Chondrocyte (in vitro differentiated cells): ENCODE measurements around the gene GRIK2. TPM values are rescaled to one million over a fixed set of nuclear protein-coding genes. Genes with fewer than 3 reads are reported as not detected.
"Not testable (repeated sequence)": the region's sequence is repeated elsewhere in the genome, so short reads cannot be mapped to it uniquely, and the experiment has no call there.

Experiments used
- DNase-seq: peaks from one replicate; pipeline ENCODE4 v3.0.0; 2021; ENCODE audit warnings: mixed read lengths, low spot score
- H3K27ac Mint-ChIP-seq: one replicate; pipeline ENCODE4 v1.8.0; 2021; ENCODE audit warnings: mild to moderate bottlenecking, moderate library complexity, mixed read lengths; ENCODE audit not compliant: unreplicated experiment
- H3K27me3 Mint-ChIP-seq: 2 replicates; pipeline ENCODE4 v1.8.0; 2021; ENCODE audit warnings: low read depth, mixed read lengths
- H3K36me3 Mint-ChIP-seq: 2 replicates; pipeline ENCODE4 v1.8.0; 2021; ENCODE audit warnings: low read depth, mixed read lengths
- H3K4me1 Mint-ChIP-seq: 2 replicates; pipeline ENCODE4 v1.8.0; 2021; ENCODE audit warnings: low read depth, mild to moderate bottlenecking, mixed read lengths
- H3K4me3 Mint-ChIP-seq: one replicate; pipeline ENCODE4 v1.8.0; 2021; ENCODE audit warnings: mild to moderate bottlenecking, moderate library complexity, mixed read lengths; ENCODE audit not compliant: unreplicated experiment
- H3K9me3 Mint-ChIP-seq: 2 replicates; pipeline ENCODE4 v1.8.0; 2021; ENCODE audit warnings: low read depth, mixed read lengths
- CTCF ChIP-seq: fragments of 200-600 bp; sonication (generic); IDR thresholded peaks from 2 replicates; pipeline ENCODE4 v1.5.0; 2021; ENCODE audit warnings: antibody characterized with exemption, mild to moderate bottlenecking, moderate library complexity
- long read RNA-seq: library from polyadenylated mRNA; stranded (forward); transcript quantifications from one replicate; pipeline ENCODE4 v2.0.0, GENCODE V29; 2021
- total RNA-seq: library from RNA; stranded (reverse); gene quantifications from 3 replicates; pipeline ENCODE4 v1.2.1, GENCODE V29; 2021

GRIK2 gene
- total RNA-seq: 8.2 to 15.8 TPM (median 8.3 TPM) in 3 replicates
- long read RNA-seq, partial matches to known transcripts: 1 of 2 reads
- long read RNA-seq, other reads (novel, unspliced or antisense): 1 of 2 reads

DNA sequence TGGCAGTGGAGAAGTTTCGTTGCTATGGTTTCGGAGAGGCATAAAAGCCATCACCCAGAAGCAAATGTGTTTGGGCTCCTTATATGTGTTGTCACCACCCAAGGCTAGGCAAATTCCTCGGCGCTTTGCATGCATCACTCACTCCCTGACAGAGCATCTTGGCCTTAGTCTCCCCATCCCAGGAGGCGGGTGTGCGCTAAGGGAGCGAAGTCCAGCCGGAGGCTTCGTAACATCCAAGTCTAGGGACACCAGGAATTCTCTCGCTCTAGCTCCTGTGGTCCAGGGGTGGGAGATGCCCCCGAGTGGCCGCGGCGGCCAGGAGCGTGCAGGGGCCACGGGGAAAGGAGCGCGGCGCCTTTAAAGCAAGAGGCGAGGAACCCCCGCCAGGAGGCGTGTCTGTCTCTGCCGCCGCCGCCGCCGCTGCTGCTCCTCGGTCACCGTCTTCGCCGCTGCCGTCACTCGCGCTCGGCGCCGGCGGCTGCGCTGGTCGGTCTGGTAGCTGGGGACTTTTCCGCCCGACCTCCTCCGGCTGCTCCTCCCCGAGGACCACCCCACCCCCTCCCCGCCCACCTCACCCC lies at the start of gene GRIK2:
Gene GRIK2, plus strand, starts transcription at position 458 of the 578 bp plus-strand sequence.
- no peaks in the 10 kb centered on the region for H3K9me3 Mint-ChIP-seq
- peaks cover 29% of the 10 kb centered on the region for H3K4me1 Mint-ChIP-seq
- DNase-seq: peak; percentile 69
- H3K36me3 Mint-ChIP-seq: no peaks in the 10 kb centered on the region
- peak within 1 kb of the TSS; percentile 83 for H3K4me3 Mint-ChIP-seq
- H3K27me3 Mint-ChIP-seq: peaks cover 20% of the 10 kb centered on the region
- TF ChIP-seq CTCF: peak; percentile 82
- H3K27ac Mint-ChIP-seq: peak within 1 kb of the TSS; percentile 59

DNA sequence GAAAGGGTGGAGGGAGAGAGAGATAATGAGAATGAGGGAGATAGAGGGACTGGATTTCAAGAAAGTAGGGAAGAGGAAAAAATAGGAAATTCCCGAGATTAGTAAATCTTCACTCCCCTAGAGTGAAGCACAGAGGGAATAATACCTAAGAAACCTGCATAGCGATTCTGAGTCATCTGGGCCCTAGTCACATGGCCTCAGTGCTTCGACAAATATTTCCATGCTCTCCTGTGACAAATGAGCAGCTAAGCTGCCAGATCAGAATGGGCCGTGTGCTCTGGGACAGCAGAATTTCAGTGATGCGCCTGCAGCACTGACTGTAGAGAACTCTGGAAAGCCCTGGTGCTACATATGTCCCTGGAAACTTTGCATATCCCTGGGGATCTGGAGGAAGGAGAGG lies 48.6 kb upstream of the GRIK2 start:
- Mint-ChIP-seq H3K9me3 (no peaks in the 10 kb centered on the region), H3K27ac (no peak overlapping the region), H3K36me3 (no peaks in the 10 kb centered on the region), H3K27me3 (peaks cover 3% of the 10 kb centered on the region), H3K4me3 (no peak overlapping the region), H3K4me1 (no peaks in the 10 kb centered on the region)
- no peak for DNase-seq
- TF ChIP-seq CTCF: no peak

GRCh38 chr6:101348816-101349215 lies 44.7 kb upstream of the GRIK2 start:
- H3K36me3 Mint-ChIP-seq: no peaks in the 10 kb centered on the region
- peaks cover 3% of the 10 kb centered on the region for H3K27me3 Mint-ChIP-seq
- H3K4me1 Mint-ChIP-seq: no peaks in the 10 kb centered on the region
- no peak overlapping the region for H3K4me3 Mint-ChIP-seq
- no peak for TF ChIP-seq CTCF
- no peak overlapping the region for H3K27ac Mint-ChIP-seq
- H3K9me3 Mint-ChIP-seq: no peaks in the 10 kb centered on the region
- DNase-seq: no peak

GRCh38 chr6:101350631-101351030 lies 42.9 kb upstream of the GRIK2 start:
- not testable (repeated sequence) for H3K36me3 Mint-ChIP-seq, H3K27me3 Mint-ChIP-seq, H3K4me3 Mint-ChIP-seq, H3K9me3 Mint-ChIP-seq, H3K4me1 Mint-ChIP-seq, H3K27ac Mint-ChIP-seq, DNase-seq

DNA sequence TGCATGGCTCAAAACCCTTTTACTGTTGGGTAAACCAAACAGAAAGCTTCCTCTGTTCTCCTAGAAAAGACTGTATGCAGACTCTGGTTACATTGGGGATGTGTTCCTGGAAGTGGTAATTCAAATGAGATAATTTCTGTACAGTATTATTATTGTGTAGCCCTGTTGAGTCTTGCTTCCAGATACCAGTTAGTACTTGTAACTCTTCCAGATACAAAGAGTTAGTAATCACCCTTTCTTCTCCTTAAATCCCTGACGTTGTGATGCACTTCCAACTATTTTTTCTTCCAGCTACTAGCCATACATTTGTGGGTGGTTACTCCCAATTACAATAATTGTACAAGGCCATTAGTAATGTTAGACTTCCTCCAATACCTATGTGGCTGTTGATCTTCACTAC lies 42.3 kb upstream of the GRIK2 start:
- Mint-ChIP-seq H3K27me3 (peaks cover 3% of the 10 kb centered on the region), H3K36me3 (no peaks in the 10 kb centered on the region), H3K4me1 (no peaks in the 10 kb centered on the region), H3K27ac (no peak overlapping the region), H3K4me3 (no peak overlapping the region), H3K9me3 (no peaks in the 10 kb centered on the region)
- no peak for TF ChIP-seq CTCF
- DNase-seq: no peak

GRCh38 chr6:101352316-101352715 lies 41.2 kb upstream of the GRIK2 start:
- Mint-ChIP-seq H3K27me3 (no peaks in the 10 kb centered on the region), H3K9me3 (no peaks in the 10 kb centered on the region), H3K27ac (no peak overlapping the region), H3K4me3 (no peak overlapping the region), H3K4me1 (no peaks in the 10 kb centered on the region), H3K36me3 (no peaks in the 10 kb centered on the region)
- no peak for TF ChIP-seq CTCF
- DNase-seq: no peak
